ENCODE results near the gene SS18L1.

The SS18L1 gene

DNA sequence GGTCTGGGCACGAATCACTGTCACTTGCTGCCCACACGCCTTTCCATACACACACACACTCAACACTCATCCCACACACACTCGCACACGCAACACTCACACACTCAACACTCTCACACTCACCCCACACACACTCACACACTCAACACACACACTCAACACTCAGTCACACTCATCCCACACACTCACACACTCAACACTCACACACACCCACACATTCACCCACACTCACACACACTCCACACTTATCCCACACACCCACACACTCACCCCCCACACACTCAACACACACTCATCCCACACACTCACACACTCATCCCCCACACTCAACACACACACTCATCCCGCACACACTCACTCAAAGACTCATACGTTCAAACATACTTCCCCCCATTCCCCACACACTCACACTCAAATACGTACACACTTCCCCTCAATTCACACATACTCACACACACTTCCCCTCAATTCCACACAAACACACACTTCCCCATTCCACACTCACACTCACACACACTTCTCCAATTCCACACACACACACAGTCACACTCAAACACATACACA, 85.5 kb downstream of the SS18L1 start:
- Histone ChIP-seq H3K36me3 (ENCODE audit: control insufficient read depth, insufficient read depth, low read length) (no peaks in the 10 kb centered on the region), H4K8ac (ENCODE audit: low read depth, low read length) (no peak overlapping the region), H3K4ac (ENCODE audit: low read depth, low read length) (no peak overlapping the region), H3K4me1 (ENCODE audit: control insufficient read depth, low read depth, low read length) (no peaks in the 10 kb centered on the region), H3K79me1 (ENCODE audit: low read length) (no peaks in the 10 kb centered on the region), H3K56ac (ENCODE audit: low read length) (no peak overlapping the region), H2AK5ac (ENCODE audit: low read length) (no peak overlapping the region), H3K23ac (ENCODE audit: low read length) (no peak overlapping the region), H2BK120ac (ENCODE audit: low read depth, low read length) (no peak overlapping the region), H3K27ac (ENCODE audit: low read depth, low read length) (no peak overlapping the region), H2BK15ac (replicated peaks; ENCODE audit: low read depth) (no peak overlapping the region), H3K4me2 (ENCODE audit: low read length) (no peak overlapping the region), H4K5ac (ENCODE audit: low read length) (no peak overlapping the region), H3K79me2 (ENCODE audit: control insufficient read depth, insufficient read depth, low read length) (no peaks in the 10 kb centered on the region), H3K27me3 (ENCODE audit: insufficient read depth, low read length, poor library complexity) (no peaks in the 10 kb centered on the region), H3K18ac (ENCODE audit: low read length) (no peak overlapping the region), H3K4me3 (ENCODE audit: low read length) (no peak overlapping the region), H2BK5ac (ENCODE audit: low read length) (no peak overlapping the region), H3K9ac (ENCODE audit: low read length) (no peak overlapping the region)
- no peak for DNase-seq
- 100% methylated on average over 6 of the region's 7 CpGs for WGBS (ENCODE audit: extremely low coverage, insufficient coverage, low lambda C conversion rate)

- H3K18ac ChIP-seq (ENCODE audit: low read length): no peak overlapping the region
- DNase-seq: no peak
- H3K79me1 ChIP-seq (ENCODE audit: low read length): no peaks in the 10 kb centered on the region
- H4K5ac ChIP-seq (ENCODE audit: low read length): no peak overlapping the region
- no peaks in the 10 kb centered on the region for H3K27me3 ChIP-seq (ENCODE audit: insufficient read depth, low read length, poor library complexity)
- H3K36me3 ChIP-seq (ENCODE audit: control insufficient read depth, insufficient read depth, low read length): no peaks in the 10 kb centered on the region
- H3K4ac ChIP-seq (ENCODE audit: low read depth, low read length): no peak overlapping the region
- H2AK5ac ChIP-seq (ENCODE audit: low read length): no peak overlapping the region
- H2BK15ac ChIP-seq (replicated peaks; ENCODE audit: low read depth): no peak overlapping the region
- WGBS (ENCODE audit: extremely low coverage, insufficient coverage, low lambda C conversion rate): 100% methylated on average over 4 of the region's 4 CpGs
- no peak overlapping the region for H3K23ac ChIP-seq (ENCODE audit: low read length)
- H2BK5ac ChIP-seq (ENCODE audit: low read length): no peak overlapping the region
- no peak overlapping the region for H2BK120ac ChIP-seq (ENCODE audit: low read depth, low read length)
- no peak overlapping the region for H3K4me3 ChIP-seq (ENCODE audit: low read length)
- no peak overlapping the region for H3K9ac ChIP-seq (ENCODE audit: low read length)
- no peaks in the 10 kb centered on the region for H3K79me2 ChIP-seq (ENCODE audit: control insufficient read depth, insufficient read depth, low read length)
- H3K4me2 ChIP-seq (ENCODE audit: low read length): no peak overlapping the region
- no peak overlapping the region for H3K56ac ChIP-seq (ENCODE audit: low read length)
- H4K8ac ChIP-seq (ENCODE audit: low read depth, low read length): no peak overlapping the region
- H3K4me1 ChIP-seq (ENCODE audit: control insufficient read depth, low read depth, low read length): no peaks in the 10 kb centered on the region
- no peak overlapping the region for H3K27ac ChIP-seq (ENCODE audit: low read depth, low read length)
Measured at GRCh38 chr20:62229667-62230066, 86.1 kb downstream of the SS18L1 start.

DNA sequence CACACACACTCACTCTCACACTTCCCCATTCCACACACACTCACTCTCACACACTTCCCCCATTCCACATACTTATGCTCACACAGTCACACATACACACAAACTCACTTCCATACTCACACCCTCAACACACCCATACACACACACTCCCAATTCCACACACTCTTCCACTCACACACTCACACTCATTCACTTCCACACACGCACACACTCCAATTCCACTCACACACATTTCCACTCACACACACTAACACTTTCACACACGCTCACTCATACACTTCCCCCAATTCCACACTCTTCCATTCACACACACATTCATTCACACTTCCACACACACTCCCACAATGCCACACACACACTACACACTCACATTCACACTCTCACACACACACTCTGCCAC, 86.7 kb downstream of the SS18L1 start:
- Histone ChIP-seq H2BK5ac (ENCODE audit: low read length) (no peak overlapping the region), H3K4me1 (ENCODE audit: control insufficient read depth, low read depth, low read length) (no peaks in the 10 kb centered on the region), H3K9ac (ENCODE audit: low read length) (no peak overlapping the region), H3K18ac (ENCODE audit: low read length) (no peak overlapping the region), H3K4ac (ENCODE audit: low read depth, low read length) (no peak overlapping the region), H3K27ac (ENCODE audit: low read depth, low read length) (no peak overlapping the region), H3K79me2 (ENCODE audit: control insufficient read depth, insufficient read depth, low read length) (no peaks in the 10 kb centered on the region), H3K79me1 (ENCODE audit: low read length) (no peaks in the 10 kb centered on the region), H3K56ac (ENCODE audit: low read length) (no peak overlapping the region), H2AK5ac (ENCODE audit: low read length) (no peak overlapping the region), H3K36me3 (ENCODE audit: control insufficient read depth, insufficient read depth, low read length) (no peaks in the 10 kb centered on the region), H3K4me2 (ENCODE audit: low read length) (no peak overlapping the region), H4K5ac (ENCODE audit: low read length) (no peak overlapping the region), H2BK120ac (ENCODE audit: low read depth, low read length) (no peak overlapping the region), H2BK15ac (replicated peaks; ENCODE audit: low read depth) (no peak overlapping the region), H3K27me3 (ENCODE audit: insufficient read depth, low read length, poor library complexity) (no peaks in the 10 kb centered on the region), H4K8ac (ENCODE audit: low read depth, low read length) (no peak overlapping the region), H3K23ac (ENCODE audit: low read length) (no peak overlapping the region), H3K4me3 (ENCODE audit: low read length) (no peak overlapping the region)
- no peak for DNase-seq
- 100% methylated on average over 2 of the region's 2 CpGs for WGBS (ENCODE audit: extremely low coverage, insufficient coverage, low lambda C conversion rate)

GRCh38 chr20:62230696-62231095, 87.1 kb downstream of the SS18L1 start:
- no peak overlapping the region for H3K4ac ChIP-seq (ENCODE audit: low read depth, low read length)
- no peaks in the 10 kb centered on the region for H3K4me1 ChIP-seq (ENCODE audit: control insufficient read depth, low read depth, low read length)
- H2BK15ac ChIP-seq (replicated peaks; ENCODE audit: low read depth): no peak overlapping the region
- no peak overlapping the region for H3K56ac ChIP-seq (ENCODE audit: low read length)
- H3K36me3 ChIP-seq (ENCODE audit: control insufficient read depth, insufficient read depth, low read length): no peaks in the 10 kb centered on the region
- H2BK5ac ChIP-seq (ENCODE audit: low read length): no peak overlapping the region
- WGBS (ENCODE audit: extremely low coverage, insufficient coverage, low lambda C conversion rate): no CpG with 5 or more reads among the region's 10 CpGs
- H3K27ac ChIP-seq (ENCODE audit: low read depth, low read length): no peak overlapping the region
- no peak overlapping the region for H4K5ac ChIP-seq (ENCODE audit: low read length)
- no peaks in the 10 kb centered on the region for H3K79me1 ChIP-seq (ENCODE audit: low read length)
- no peaks in the 10 kb centered on the region for H3K79me2 ChIP-seq (ENCODE audit: control insufficient read depth, insufficient read depth, low read length)
- no peak overlapping the region for H2BK120ac ChIP-seq (ENCODE audit: low read depth, low read length)
- no peak overlapping the region for H3K9ac ChIP-seq (ENCODE audit: low read length)
- H3K27me3 ChIP-seq (ENCODE audit: insufficient read depth, low read length, poor library complexity): no peaks in the 10 kb centered on the region
- no peak overlapping the region for H3K4me2 ChIP-seq (ENCODE audit: low read length)
- H4K8ac ChIP-seq (ENCODE audit: low read depth, low read length): no peak overlapping the region
- no peak for DNase-seq
- H2AK5ac ChIP-seq (ENCODE audit: low read length): no peak overlapping the region
- no peak overlapping the region for H3K4me3 ChIP-seq (ENCODE audit: low read length)
- no peak overlapping the region for H3K23ac ChIP-seq (ENCODE audit: low read length)
- no peak overlapping the region for H3K18ac ChIP-seq (ENCODE audit: low read length)

DNA sequence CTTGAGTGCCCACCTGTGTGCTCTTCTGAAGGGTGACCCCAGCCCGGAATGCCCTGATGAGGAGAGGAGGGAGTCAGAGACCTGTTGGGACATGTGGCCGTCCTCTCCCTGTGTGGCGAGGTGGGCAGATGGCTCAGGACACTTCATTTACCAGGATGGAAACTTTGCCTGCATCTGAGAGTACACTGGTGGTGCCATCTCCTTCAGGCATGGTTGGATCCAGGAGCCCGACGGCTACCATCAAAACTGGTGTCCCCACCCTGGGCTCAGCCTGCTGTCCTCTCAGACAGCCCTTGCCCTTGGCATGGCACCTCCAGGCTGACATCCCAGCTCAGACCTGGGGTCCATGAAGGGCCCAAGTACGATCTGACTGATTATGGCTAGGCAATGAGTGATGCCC, 87.7 kb downstream of the SS18L1 start:
- Histone ChIP-seq H2BK5ac (ENCODE audit: low read length) (no peak overlapping the region), H3K4me2 (ENCODE audit: low read length) (no peak overlapping the region), H3K4me3 (ENCODE audit: low read length) (no peak overlapping the region), H3K9ac (ENCODE audit: low read length) (no peak overlapping the region), H3K79me1 (ENCODE audit: low read length) (no peaks in the 10 kb centered on the region), H2AK5ac (ENCODE audit: low read length) (no peak overlapping the region), H3K36me3 (ENCODE audit: control insufficient read depth, insufficient read depth, low read length) (no peaks in the 10 kb centered on the region), H3K18ac (ENCODE audit: low read length) (no peak overlapping the region), H4K8ac (ENCODE audit: low read depth, low read length) (no peak overlapping the region), H3K4me1 (ENCODE audit: control insufficient read depth, low read depth, low read length) (no peaks in the 10 kb centered on the region), H3K27me3 (ENCODE audit: insufficient read depth, low read length, poor library complexity) (no peaks in the 10 kb centered on the region), H3K27ac (ENCODE audit: low read depth, low read length) (no peak overlapping the region), H3K4ac (ENCODE audit: low read depth, low read length) (no peak overlapping the region), H3K56ac (ENCODE audit: low read length) (no peak overlapping the region), H4K5ac (ENCODE audit: low read length) (no peak overlapping the region), H3K79me2 (ENCODE audit: control insufficient read depth, insufficient read depth, low read length) (no peaks in the 10 kb centered on the region), H2BK120ac (ENCODE audit: low read depth, low read length) (no peak overlapping the region), H3K23ac (ENCODE audit: low read length) (no peak overlapping the region), H2BK15ac (replicated peaks; ENCODE audit: low read depth) (no peak overlapping the region)
- WGBS (ENCODE audit: extremely low coverage, insufficient coverage, low lambda C conversion rate): no CpG with 5 or more reads among the region's 6 CpGs
- no peak for DNase-seq

Measured in mesendoderm (in vitro differentiated cells).